GM19328 (cell line): ENCODE data around the gene DOCK9.
"Not testable (repeated sequence)": the region's sequence is repeated elsewhere in the genome, so short reads cannot be mapped to it uniquely, and the experiment has no call there.

ENCODE experiments used
- ATAC-seq: cut with Tn5 transposase; IDR thresholded peaks from one replicate; pipeline ENCODE4 v1.9.1; 2021; ENCODE audit warnings: mild to moderate bottlenecking, moderate library complexity; ENCODE audit not compliant: unreplicated experiment

The DOCK9 gene

DNA sequence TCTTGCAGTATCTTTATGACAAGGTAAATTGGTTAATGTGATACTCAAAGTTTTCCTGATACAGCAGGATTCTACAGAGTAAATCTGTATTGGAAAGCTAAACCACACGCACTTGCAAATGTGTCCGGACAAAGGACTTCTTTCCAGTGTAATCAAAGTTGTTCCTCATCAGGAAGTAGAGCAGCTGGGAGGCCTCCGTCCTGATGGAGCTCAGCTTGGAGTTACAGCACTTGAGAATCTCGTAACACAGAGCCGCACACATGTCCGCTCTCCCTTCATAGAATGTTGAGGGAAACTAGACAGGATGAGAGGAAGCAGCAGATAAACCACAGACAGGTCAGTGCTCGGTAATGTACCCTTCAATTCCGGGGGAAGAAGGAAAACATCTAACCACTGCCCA is 146.6 kb downstream of the DOCK9 start:
- no peak for ATAC-seq

DNA sequence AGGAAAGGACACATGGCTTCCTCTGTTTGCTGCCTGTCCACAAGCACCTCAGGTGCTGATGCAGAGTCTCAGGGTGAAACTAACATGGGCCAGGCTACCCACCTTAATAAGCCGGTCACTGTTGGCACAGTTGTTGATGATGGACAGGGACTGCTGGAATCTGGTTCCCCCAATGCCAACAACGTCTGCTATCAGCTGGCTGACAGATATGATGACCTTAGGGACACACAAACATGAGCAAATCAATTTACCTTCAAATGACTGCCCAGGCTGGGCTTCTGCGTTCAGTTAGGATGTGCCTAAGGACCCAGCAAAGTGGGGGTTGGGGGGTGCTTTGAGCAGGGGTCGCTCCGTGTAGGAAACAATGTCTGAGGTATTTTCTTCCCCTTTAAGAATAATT is 148.3 kb downstream of the DOCK9 start:
- no peak for ATAC-seq

DNA sequence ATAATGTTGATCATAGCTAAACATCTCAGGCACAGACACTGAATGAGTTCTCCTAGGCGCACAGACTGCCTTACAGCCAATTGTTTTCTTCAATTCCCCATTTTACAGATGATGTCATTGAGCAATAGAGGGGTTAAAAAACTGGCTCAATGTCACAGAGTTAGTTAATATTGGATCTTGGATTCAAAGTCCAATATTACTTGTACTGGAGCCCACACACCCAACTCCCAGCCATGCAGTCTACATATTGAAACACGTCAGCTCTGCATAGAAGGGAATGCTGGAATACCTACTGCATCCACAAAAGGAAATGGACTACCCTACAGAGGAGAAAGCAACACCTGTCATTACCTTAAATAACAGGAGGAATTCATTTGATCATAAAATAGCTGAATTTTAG is 149.2 kb downstream of the DOCK9 start:
- no peak for ATAC-seq

DNA sequence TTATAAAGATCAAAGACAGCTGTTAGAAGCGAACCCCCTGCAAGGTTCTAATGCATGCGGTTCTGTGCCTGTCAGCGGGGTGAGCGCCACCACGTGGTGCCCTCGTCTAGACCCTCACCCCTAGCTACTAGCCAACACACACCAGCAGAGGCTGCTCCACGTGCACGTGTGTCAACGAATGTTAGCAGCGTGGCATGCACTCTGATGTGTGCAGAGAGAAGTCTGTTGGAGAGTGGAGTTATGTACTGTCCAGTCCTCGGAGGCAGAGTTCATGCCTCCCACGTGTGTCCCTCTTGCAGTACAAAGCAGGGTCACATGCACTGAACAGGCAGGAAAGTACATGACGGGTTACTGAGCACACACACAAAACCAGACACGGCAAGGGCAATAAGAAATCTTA is 150.4 kb downstream of the DOCK9 start:
- ATAC-seq = no peak

DNA sequence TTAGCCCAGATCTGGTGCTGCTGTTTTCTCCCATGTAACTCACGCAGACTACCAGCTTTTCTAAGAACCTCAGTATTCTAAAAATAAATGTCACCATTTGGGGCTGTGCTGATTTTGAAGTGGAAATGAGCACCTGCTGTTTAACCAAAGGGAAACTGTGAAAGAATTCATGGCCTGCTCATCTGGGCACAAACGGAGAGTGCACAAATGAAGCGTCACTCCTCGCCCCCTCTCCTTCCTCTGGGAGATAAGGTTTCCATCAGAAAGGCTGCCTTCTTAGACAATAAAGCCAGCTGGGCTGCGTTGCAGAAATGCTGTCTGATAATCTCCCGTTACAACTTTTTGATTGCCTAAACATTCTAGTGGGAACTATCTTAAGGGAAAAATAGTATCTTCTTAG is 151.7 kb downstream of the DOCK9 start:
- no peak for ATAC-seq

DNA sequence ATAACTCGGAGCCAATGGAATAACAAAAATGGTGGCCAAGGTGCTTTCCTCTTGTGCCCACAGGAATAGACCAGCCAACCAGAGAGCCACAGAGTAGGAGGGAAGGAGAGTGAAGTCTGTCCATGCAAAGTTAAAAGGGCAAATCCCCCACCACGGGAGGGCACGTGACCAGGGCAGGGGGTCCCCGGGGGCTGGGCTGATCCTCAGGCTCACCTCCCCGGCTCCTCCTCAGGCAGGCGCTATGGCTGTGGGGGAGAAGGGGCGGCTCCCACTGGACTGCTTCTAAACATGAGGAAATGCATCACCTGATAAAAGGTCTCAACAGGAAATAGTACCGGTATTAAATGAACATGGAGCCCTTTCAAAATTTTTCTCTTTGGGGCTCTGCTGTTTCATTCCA is 152.2 kb downstream of the DOCK9 start:
- ATAC-seq = no peak

DNA sequence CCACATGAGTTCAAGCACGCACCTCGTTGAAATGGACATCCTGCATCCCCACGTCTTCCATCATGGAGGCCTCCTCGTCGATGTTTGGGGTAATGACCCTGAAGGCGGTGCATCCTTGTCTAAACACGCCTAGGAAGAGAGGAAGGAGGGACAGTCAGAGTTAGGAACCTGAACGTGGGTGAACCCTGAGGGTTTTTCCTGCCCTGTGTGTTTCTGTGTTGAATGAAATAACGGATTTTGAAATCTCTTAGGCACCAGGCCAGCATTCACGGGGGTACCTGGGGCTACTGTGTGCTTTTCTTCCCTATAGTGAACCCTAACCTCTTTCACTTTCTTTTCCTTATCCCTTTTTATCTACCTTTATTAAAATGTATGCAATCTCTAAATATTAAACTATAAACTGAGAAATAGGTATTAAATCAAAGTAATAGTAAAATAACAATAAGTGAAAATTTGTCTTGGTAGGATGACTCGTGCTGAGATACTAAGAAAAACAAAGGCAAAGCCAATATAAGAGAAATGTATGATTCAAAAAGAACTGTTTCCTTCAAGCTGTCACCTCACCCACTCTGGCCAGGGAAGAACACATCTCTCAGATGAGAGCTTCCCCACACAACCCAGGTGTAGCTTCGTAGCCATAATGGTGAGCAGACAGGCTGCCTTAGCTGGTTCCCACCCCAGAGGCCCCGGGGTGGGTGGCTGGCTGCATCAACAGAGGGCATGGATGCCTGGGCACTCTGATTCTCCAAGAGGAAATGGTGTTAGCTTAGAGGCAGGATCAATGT is 153.3 kb downstream of the DOCK9 start:
- ATAC-seq = no peak

DNA sequence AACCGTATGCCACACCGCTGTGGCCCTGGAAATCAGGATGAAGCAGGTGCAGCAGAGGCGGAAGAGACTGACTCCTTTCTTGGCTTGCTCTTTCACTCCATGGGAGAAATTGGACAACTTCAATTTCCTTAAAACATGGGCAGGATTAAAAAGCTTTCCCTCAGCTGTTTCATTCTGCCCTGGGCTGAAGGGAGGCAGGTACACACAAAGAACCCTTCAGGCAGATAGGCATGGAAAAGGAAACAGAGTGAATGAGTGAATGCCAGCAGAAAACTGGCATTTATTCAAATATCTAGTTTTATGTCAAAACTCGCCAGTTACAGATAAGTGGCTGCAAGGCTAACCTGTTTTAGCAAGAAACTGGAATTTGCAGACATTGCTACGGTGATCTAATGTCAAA is 154.4 kb downstream of the DOCK9 start:
- ATAC-seq = no peak

DNA sequence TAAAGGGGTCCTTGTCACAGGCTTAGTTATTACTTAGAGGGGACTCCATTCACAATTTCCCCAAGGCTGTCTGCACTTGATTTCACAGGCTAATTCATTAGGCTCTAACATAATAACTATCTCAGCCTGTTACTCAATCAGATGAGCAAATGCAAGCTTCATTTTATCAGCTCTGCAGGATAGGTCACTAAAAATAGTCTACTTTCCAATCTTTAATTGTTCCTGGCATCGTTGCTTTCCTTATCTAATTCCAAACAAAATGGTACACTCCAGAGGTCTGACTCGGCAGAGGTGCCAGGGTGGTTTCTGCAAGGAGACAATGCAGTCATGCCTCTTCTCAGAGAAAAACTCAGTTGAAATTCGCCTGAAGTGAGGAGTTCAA is 155.6 kb downstream of the DOCK9 start:
- ATAC-seq = no peak

DNA sequence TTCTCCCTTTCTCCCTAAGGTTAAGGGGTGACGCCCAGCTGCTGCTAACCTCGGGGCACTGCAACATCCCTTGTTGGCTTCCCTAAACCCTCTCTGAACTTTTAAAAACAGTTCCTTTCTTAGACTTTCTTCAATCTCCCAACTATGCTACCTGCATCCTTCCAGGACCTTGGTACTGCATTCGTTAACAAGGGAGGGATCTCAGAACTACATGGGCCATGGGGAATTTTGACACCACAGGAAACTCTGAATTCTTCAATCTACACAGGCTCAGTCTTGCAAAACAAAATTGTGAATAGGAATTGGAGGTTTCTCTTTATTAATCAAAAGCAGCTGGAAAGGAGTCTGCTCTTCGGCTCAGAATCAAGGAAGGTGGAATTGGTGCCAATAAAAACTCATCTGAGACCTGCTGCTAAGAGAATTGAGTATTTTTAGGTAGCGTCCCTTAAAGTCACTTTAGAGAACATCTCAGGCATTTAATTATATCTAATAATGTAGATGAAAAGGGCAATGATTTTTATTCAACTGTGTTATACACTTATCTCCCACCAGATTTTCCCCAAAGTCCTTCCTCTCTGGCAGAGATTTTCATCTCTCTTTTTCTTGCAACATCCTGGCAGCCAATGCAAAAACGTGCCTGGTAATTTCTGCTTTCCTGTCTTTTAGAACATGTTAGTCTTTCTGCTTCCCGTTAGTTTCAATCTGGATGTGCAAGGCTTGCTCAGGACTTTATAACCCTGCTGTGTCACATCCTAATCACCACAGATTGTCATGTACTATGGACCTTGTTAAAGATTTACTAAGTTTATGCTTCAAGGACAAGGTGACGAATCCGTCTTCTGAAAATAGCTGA is 156.3 kb downstream of the DOCK9 start:
- ATAC-seq = no peak

DNA sequence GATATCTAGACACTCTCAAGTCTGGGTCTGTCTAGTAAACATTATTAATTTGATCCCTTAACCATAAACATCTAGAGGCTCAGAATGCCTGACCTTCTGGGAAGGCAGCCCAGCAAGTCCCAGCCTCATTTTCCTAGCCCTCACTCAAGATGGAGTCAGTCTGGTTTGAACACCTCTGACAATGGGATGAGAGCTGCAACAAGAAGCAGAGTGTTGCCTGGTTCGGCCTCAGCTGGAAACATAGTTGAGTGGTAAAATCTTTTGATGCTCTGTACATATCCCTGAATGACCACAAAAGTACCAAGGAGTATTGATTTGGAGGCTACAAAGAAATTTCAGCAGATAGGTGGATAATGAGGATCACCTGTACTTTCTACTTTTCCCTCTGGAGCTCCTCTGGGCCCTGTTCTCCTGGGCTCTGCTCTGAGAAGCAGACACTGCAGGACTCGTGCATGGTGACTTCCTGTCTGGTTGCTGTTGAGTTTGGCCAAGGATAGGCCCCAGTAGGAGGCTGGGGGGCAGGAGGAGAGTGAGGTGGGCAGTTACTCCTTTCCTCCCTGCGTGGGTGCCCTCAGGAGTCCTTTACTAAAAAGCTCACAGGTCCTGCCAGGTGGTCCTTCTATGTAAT is 157.0 kb downstream of the DOCK9 start:
- no peak for ATAC-seq

DNA sequence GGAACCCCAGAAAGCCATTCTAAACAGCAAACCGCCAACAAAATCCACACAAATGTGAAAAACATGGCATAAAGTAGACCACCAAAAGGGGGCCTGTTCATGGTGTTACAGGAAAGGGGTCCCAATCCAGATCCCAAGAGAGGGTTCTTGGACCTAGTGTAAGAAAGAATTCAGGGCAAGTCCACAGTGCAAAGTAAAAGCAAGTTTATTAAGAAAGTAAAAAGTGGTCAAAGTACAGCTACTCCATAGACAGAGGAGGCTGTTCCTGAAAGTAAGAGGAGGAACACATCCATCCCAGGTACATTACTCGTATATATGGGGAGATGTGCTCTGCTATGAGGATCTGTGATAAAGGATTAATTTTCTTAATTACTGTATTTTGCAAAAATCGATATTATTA is 157.6 kb downstream of the DOCK9 start:
- ATAC-seq = no peak

DNA sequence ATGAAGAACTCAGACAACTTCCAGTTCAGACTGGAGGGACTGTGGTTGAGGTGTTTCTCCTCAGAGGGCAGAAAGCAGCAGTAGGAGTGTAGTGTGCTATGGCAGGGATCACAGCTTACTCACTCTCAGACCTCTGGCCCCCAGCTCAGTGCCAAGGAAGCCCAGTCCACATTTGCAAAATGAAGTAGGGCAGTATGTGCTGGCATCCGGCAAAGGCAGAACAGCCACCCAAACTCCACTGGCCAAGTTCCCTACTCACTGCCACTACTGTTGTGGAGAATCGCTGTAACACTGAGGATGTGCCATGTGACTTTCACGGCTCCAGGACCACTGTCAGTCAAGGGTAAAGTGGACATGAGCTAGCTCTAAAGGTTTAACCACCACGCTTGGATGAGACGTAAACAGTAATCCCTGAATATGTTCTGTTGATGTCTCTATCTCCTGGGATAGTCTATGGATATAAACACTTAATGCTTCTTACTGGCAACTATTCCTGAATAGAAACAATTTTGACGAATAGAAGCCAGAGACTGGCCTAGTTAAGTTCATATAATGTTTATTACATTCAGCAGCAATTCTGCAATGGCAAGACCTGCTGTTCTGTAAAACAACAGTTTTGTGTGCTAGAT is 158.4 kb downstream of the DOCK9 start:
- no peak for ATAC-seq

DNA sequence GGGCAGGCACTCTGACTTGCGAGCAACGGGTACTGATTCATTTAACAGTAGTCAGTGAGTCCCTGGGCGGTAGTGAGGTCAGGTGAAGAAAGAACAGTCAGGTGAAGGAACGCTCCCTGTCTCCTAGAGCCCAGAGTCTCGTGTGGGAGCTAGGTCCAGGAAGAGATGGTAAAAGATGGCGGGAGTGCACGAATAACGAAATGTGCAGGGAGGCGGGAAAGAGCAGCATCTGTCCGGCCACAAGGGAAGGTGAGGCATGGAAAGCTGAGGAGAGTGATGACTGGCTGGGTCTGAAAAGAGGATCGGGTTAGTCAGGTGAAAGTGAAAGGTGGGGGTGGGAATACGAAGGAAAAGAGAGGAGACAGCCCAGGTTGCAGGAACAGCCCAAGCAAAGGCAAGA is 161.5 kb downstream of the DOCK9 start:
- ATAC-seq = no peak

DNA sequence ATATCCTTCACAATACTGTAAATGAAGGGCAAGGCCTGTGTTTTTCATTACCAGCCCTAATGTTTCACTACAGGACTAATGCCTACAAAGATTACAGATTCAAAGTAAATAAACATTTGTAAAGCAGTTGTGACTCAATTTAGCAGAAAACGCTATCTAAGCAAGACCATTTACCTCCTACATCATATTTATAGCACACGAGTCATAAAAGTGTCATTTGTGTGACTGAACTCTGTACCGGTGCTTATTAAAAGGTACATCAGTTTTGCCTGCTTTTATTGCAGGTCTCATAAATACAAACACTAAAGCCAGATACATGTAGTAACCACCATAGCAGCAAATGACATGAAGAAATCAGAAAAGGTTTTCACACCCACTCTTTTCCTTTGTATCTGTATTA is 163.9 kb downstream of the DOCK9 start:
- no peak for ATAC-seq

DNA sequence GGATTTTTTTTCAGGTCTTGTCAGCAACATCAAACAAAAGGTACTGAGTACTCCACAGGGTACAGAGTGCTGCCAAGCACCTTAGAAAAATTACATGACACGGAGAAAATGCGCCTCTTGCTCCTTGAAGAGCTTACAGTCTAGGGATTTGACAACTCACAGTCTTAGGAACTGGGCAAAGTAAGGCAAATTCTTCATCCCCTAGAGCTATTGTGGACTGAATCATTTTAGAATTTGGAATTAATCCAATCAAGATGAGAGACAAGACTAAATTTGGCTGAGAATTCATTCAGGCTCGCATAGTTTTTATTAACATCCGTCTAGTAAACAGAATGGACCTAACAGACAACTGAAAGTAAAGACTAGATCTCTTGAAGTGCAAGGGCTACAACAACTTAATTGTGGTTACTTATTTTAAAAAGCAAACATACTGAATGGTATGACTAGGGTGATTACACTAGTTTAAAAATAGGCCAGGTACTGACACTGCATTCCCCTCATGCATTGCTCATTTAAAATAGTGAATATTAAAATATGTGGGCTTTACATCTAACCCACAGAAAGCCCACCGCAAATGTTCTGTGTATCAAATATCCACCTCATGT is 165.6 kb downstream of the DOCK9 start:
- not testable (repeated sequence) for ATAC-seq

DNA sequence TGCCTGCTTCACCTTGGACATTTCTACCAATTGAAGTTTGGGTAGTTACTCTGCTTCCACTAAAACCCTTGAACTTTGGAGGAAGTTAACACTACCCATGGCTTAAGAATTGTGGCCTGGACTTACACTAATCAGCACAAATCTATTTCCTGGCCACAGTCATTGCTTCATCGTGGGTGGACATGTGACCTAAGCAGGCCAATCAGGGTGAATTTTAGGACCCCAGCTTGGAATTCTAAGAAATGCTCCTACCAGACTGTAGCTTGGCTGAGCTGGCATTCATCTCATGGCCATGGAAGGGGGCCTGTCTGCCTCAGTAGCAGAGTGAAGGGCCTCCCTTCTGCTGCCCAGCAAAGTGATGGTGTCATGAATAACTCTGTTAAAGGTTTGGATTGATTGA is 167.1 kb downstream of the DOCK9 start:
- no peak for ATAC-seq

DNA sequence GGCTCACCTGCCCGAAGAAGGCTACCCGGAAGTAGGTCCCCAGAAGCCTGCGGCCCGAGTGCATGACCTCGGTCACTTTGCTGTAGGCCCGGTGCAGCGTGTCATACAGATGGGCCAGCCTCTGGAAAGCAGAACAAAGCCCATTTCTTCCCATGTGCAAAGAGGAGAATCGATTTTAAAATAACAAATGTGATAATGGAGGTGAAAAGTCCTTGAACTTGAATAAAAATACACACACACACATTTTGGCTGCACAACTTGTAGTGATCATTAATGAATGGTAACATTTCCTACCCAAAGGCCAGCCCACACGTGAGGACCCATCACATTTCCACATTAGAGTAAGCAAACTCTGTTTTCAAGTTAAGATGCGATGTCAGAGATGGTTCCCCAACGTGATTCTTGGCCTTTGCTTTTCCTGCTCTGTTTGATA is 168.5 kb downstream of the DOCK9 start:
- ATAC-seq = no peak

DNA sequence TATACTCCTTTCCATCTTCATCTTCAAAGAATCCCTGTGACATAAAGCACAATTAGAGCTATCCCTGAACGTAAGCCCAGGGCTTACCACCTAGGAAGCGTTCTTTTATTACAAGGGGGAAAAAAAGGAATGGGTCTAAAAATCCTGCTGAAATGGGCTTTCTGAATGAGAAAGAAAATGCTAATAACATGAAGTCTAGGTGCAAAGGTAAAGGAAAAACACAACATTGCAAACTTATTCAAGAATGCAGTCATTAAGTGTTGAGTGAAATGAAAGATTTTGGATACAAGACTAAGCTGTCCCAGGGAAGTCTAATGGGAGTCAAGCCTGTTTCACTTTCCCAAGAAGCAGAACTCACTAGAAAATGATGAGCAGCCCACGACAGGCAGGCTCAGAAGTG is 170.1 kb downstream of the DOCK9 start:
- ATAC-seq = no peak

DNA sequence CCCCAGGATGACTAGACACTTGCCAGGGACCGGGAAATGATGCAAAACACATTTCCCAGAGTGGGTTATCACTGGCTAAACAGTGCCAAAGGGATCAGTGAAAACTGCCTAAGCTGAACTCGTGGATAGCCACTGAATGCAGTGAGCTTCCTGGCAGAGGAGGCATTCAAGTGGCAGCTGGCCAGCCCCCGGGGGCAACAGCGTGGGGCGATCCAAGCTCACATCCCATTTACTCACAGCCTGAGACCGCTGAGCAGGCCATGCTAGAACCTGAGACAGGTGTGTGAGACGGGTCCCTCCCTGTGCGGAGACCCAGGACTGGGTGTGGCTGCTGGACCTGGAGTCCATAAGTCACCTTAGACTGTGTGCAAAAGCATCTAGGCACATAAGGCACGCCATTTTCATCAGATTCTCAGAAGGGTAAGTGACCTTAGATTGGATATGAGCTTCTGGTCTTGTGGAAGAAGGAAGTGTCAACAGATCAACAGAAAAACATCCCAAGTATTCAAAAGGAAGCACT is 173.5 kb downstream of the DOCK9 start:
- no peak for ATAC-seq

DNA sequence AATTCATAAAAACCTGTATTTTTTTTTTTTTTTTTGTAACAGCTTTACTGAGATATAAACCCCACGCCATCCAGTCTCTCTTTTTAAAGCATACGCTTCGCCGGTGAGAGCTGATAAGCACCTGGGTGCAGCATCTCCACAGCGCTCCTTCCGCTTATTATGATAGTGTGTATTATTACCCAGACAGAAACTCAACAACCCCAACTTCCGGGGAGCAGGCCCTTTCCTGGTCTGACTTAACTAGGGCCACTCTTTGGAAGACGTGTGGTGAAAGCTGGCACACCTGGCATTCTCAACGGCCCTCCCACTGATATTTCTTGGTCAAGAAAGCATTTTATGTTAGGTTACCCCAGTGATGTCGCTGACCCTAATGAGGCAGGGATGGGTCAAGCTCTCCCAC is 173.9 kb downstream of the DOCK9 start:
- ATAC-seq = no peak
